Measurements from ENCODE around the gene ARHGEF40.

DNA sequence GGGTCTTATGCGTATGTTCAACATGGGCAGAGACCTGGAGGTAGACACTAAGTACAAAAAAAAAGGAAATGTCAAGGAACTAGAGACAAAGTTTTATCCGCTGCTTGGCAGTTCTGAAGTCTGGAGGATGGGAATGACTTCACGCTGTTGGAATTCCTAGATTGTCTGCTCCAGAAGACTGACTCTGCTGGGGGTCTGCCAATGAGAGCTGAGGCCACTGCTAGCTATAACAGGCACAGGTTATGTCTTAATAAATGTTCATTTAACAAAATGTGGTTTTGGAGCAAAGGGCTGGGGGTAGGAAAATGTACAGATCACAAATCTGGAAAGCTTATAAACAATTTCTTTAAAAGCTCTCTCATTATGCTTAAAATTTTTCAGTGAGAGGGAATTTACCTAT, 6.6 kb upstream of the ARHGEF40 start:
- TF ChIP-seq, protein P1, sequence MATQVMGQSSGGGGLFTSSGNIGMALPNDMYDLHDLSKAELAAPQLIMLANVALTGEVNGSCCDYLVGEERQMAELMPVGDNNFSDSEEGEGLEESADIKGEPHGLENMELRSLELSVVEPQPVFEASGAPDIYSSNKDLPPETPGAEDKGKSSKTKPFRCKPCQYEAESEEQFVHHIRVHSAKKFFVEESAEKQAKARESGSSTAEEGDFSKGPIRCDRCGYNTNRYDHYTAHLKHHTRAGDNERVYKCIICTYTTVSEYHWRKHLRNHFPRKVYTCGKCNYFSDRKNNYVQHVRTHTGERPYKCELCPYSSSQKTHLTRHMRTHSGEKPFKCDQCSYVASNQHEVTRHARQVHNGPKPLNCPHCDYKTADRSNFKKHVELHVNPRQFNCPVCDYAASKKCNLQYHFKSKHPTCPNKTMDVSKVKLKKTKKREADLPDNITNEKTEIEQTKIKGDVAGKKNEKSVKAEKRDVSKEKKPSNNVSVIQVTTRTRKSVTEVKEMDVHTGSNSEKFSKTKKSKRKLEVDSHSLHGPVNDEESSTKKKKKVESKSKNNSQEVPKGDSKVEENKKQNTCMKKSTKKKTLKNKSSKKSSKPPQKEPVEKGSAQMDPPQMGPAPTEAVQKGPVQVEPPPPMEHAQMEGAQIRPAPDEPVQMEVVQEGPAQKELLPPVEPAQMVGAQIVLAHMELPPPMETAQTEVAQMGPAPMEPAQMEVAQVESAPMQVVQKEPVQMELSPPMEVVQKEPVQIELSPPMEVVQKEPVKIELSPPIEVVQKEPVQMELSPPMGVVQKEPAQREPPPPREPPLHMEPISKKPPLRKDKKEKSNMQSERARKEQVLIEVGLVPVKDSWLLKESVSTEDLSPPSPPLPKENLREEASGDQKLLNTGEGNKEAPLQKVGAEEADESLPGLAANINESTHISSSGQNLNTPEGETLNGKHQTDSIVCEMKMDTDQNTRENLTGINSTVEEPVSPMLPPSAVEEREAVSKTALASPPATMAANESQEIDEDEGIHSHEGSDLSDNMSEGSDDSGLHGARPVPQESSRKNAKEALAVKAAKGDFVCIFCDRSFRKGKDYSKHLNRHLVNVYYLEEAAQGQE (IDR thresholded peaks at IDR 0.05; ENCODE audit: insufficient read depth in 1 of 2, low read depth in 2 of 2, low read length in 2 of 2): no peak
- TF ChIP-seq TAF1 (IDR thresholded peaks at IDR 0.05; ENCODE audit: borderline replicate concordance, insufficient read depth, low read length) (no peak), POLR2AphosphoS5 (IDR thresholded peaks at IDR 0.05; ENCODE audit: low read depth, low read length) (no peak)
